Spleen (tissue), 11 donors: Measurements from ENCODE around the gene FHL1. TPM values are rescaled to one million over a fixed set of nuclear protein-coding genes. Genes with fewer than 3 reads are reported as not detected.

Source experiments
- DNase-seq: peaks from one replicate; pipeline ENCODE4 v3.0.0-alpha.2; 2020
- H3K27ac ChIP-seq, 8 donors: fragments of 200-600 bp; sonication (generic) in 7 of 8; 1 replicate in 4 of 8; 2 replicates in 4 of 8; pipeline versions ENCODE4 v1.5.0 to v1.8.0; 2016 to 2021; ENCODE audit warnings: inconsistent platforms in 4 of 8, mild to moderate bottlenecking in 4 of 8, moderate library complexity in 1 of 8
- H3K27me3 ChIP-seq, 7 donors: fragments of 200-600 bp; sonication (generic) in 6 of 7; replicated peaks in 1 of 7; 1 replicate in 4 of 7; 2 replicates in 3 of 7; pipeline versions ENCODE4 v1.5.0 to v1.8.0; 2016 to 2021; ENCODE audit warnings: inconsistent platforms in 3 of 7, mild to moderate bottlenecking in 1 of 7
- H3K36me3 ChIP-seq, 6 donors: fragments of 200-600 bp; sonication (generic) in 5 of 6; 1 replicate in 4 of 6; 2 replicates in 2 of 6; pipeline versions ENCODE4 v1.5.0 to v1.8.0; 2016 to 2021; ENCODE audit warnings: inconsistent platforms in 2 of 6
- H3K4me1 ChIP-seq, 6 donors: fragments of 200-600 bp; sonication (generic) in 5 of 6; 1 replicate in 3 of 6; 2 replicates in 3 of 6; pipeline versions ENCODE4 v1.5.0 to v1.8.0; 2016 to 2021; ENCODE audit warnings: inconsistent platforms in 3 of 6
- H3K4me3 ChIP-seq, 8 donors: fragments of 200-600 bp; sonication (generic) in 7 of 8; 1 replicate in 4 of 8; 2 replicates in 4 of 8; pipeline versions ENCODE4 v1.5.0 to v1.8.0; 2016 to 2021; ENCODE audit warnings: inconsistent platforms in 4 of 8, mild to moderate bottlenecking in 4 of 8, moderate library complexity in 2 of 8
- H3K9me3 ChIP-seq, 8 donors: fragments of 200-600 bp; sonication (generic) in 7 of 8; 1 replicate in 4 of 8; 2 replicates in 4 of 8; pipeline versions ENCODE4 v1.5.0 to v1.8.0; 2016 to 2021; ENCODE audit warnings: inconsistent platforms in 4 of 8
- CTCF ChIP-seq, 11 experiments: fragments of 200-600 bp in 7 of 11; fragments of 450-650 bp in 4 of 11; sonication (generic) in 4 of 11; IDR thresholded peaks in 8 of 11; conservative IDR thresholded peaks in 3 of 11; 1 replicate in 7 of 11; 2 replicates in 4 of 11; pipeline versions ENCODE4 v1.4.0 to v1.8.0; 2016 to 2021; ENCODE audit warnings: antibody characterized with exemption in 11 of 11, inconsistent platforms in 4 of 11, mild to moderate bottlenecking in 1 of 11
- POLR2A ChIP-seq, 3 donors: fragments of 450-650 bp; IDR thresholded peaks; one replicate each; pipeline ENCODE4 v1.5.1; 2017; ENCODE audit warnings: antibody characterized with exemption in 3 of 3, mild to moderate bottlenecking in 1 of 3
- POLR2AphosphoS5 ChIP-seq, 3 donors: sonication (generic); formaldehyde crosslinking; IDR thresholded peaks; one replicate each; pipeline ENCODE4 v1.5.1; 2017; ENCODE audit warnings: antibody characterized with exemption in 3 of 3
- WGBS, 5 donors: extraction: QIAGEN DNeasy Blood & Tissue Kit in 3 of 5; methylation state at CpG; one replicate each; pipeline versions ENCODE4 v1.1.5 to v1.1.7; 2013 to 2018; 5-methylcytosine and 5-hydroxymethylcytosine counted together
- intact Hi-C: fragments of 100-400 bp; cut with DNase I; formaldehyde crosslinking; loops from one replicate; pipeline ENCODE4 v1.15.0; 2023; ENCODE audit warnings: low total_unique reads
- polyA plus RNA-seq, 3 donors: library from polyadenylated mRNA; stranded (reverse); fragments of 200-250 nt; gene quantifications; one replicate each; pipeline ENCODE4 v1.2.1, GENCODE V29; 2013
- total RNA-seq, 7 donors: library from RNA; depleted of rRNA in 3 of 7; stranded (reverse); fragments of >200 nt in 3 of 7; fragmentation: NEBNext Ultra II Directional in 4 of 7; extraction: Animal tissue kit (Norgen Biotek cat#: 25700) in 4 of 7; gene quantifications; one replicate each; pipeline versions ENCODE4 v1.1.0 to v1.2.1, GENCODE V29; 2016 to 2021
- donor health status: healthy with polysubstance abuse.
- donor health status: DM: no; HTN: no; CAD: no; lungs with moderate emphysema.
- donor health status: DM: no; HTN: no; CAD: no.
- donor health status: Bipolar disorder and iron deficiency.
- donor health status: healthy.
- donor health status: DM: no; HTN: no; CAD: no.
- donor health status: DM: yes; HTN: yes; CAD: no.

The FHL1 gene
- total and polyA plus RNA-seq, 10 donors = 33.0 to 108 (median 61.5) TPM

- no peaks in the 10 kb centered on the region for H3K36me3 ChIP-seq
- no peak overlapping the region for H3K4me3 ChIP-seq
- H3K4me1 ChIP-seq = no peaks in the 10 kb centered on the region
- DNase-seq = no peak
- TF ChIP-seq CTCF (IDR thresholded peaks at IDR 0.05 in 8 of 11, conservative IDR thresholded peaks at IDR 0.05 in 3 of 11) = no peak
- TF ChIP-seq POLR2A (IDR thresholded peaks at IDR 0.05) = no peak
- no peak for TF ChIP-seq POLR2AphosphoS5 (IDR thresholded peaks at IDR 0.05)
- no peak overlapping the region for H3K27ac ChIP-seq
- 0% methylated on average over 1 of the region's 1 CpG for WGBS, 5 donors
- H3K27me3 ChIP-seq = no peaks in the 10 kb centered on the region
- H3K9me3 ChIP-seq = peaks cover 0 to 16% (median 0%) of the 10 kb centered on the region in 8 donors
- intact Hi-C loops = no loop called here
Measured at GRCh38 chrX:136112286-136112685, 35.0 kb upstream of the FHL1 start.

GRCh38 chrX:136112778-136113177 lies 34.6 kb upstream of the FHL1 start:
- no peak overlapping the region for H3K27ac ChIP-seq
- peaks cover 0 to 16% (median 0%) of the 10 kb centered on the region in 8 donors for H3K9me3 ChIP-seq
- intact Hi-C loops = no loop called here
- no peak for TF ChIP-seq CTCF (IDR thresholded peaks at IDR 0.05 in 8 of 11, conservative IDR thresholded peaks at IDR 0.05 in 3 of 11)
- no peak for TF ChIP-seq POLR2AphosphoS5 (IDR thresholded peaks at IDR 0.05)
- TF ChIP-seq POLR2A (IDR thresholded peaks at IDR 0.05) = no peak
- no peaks in the 10 kb centered on the region for H3K36me3 ChIP-seq
- no peaks in the 10 kb centered on the region for H3K27me3 ChIP-seq
- no peak for DNase-seq
- H3K4me1 ChIP-seq = no peaks in the 10 kb centered on the region
- no peak overlapping the region for H3K4me3 ChIP-seq

GRCh38 chrX:136115126-136115903 lies 32.0 kb upstream of the FHL1 start:
- intact Hi-C loops = no loop called here
- no peak for TF ChIP-seq POLR2AphosphoS5 (IDR thresholded peaks at IDR 0.05)
- no peak for TF ChIP-seq POLR2A (IDR thresholded peaks at IDR 0.05)
- no peak for TF ChIP-seq CTCF (IDR thresholded peaks at IDR 0.05 in 8 of 11, conservative IDR thresholded peaks at IDR 0.05 in 3 of 11)
- Histone ChIP-seq H3K27ac (no peak overlapping the region), H3K36me3 (no peaks in the 10 kb centered on the region), H3K4me1 (no peaks in the 10 kb centered on the region), H3K27me3 (no peaks in the 10 kb centered on the region), H3K9me3 (peaks cover 0 to 10% (median 0%) of the 10 kb centered on the region in 8 donors), H3K4me3 (no peak overlapping the region)
- no peak for DNase-seq
- 34 to 51% (median 49%) methylated on average over 5 of the region's 5 CpGs for WGBS, 5 donors

GRCh38 chrX:136115904-136116297 lies 31.4 kb upstream of the FHL1 start:
- WGBS, 5 donors = 41 to 73% (median 56%) methylated on average over 3 of the region's 3 CpGs

More at GRCh38 chrX:136115904-136116297, 31.4 kb upstream of the FHL1 start:
- Histone ChIP-seq H3K36me3 (no peaks in the 10 kb centered on the region), H3K4me3 (no peak overlapping the region), H3K27ac (no peak overlapping the region), H3K27me3 (no peaks in the 10 kb centered on the region), H3K9me3 (peaks cover 0 to 4% (median 0%) of the 10 kb centered on the region in 8 donors), H3K4me1 (no peaks in the 10 kb centered on the region)
- intact Hi-C loops = no loop called here
- no peak for DNase-seq
- TF ChIP-seq CTCF (IDR thresholded peaks at IDR 0.05 in 8 of 11, conservative IDR thresholded peaks at IDR 0.05 in 3 of 11) = no peak
- no peak for TF ChIP-seq POLR2AphosphoS5 (IDR thresholded peaks at IDR 0.05)
- TF ChIP-seq POLR2A (IDR thresholded peaks at IDR 0.05) = no peak
